CD14-positive monocyte (primary cell): ENCODE measurements around the gene LRIT1. TPM values are rescaled to one million over a fixed set of nuclear protein-coding genes. Genes with fewer than 3 reads are reported as not detected.

Source experiments
- DNase-seq, 3 donors: peaks; one replicate each; pipeline ENCODE4 v3.0.0-alpha.2; 2011 to 2022
- H2AFZ ChIP-seq: 2 replicates; pipeline ENCODE4 v1.6.0; 2012; ENCODE audit warnings: mild to moderate bottlenecking, low read depth, low read length, inconsistent platforms; ENCODE audit not compliant: insufficient read depth, poor library complexity, severe bottlenecking
- H3K27ac ChIP-seq, 2 donors: 1 replicate in 1 of 2; 2 replicates in 1 of 2; pipeline ENCODE4 v1.5.1; 2012 to 2013; ENCODE audit warnings: low read length in 2 of 2, control low read depth in 1 of 2, inconsistent platforms in 1 of 2, low read depth in 1 of 2, mild to moderate bottlenecking in 1 of 2
- H3K27me3 ChIP-seq, 2 donors: one replicate each; pipeline versions ENCODE4 v1.6.0 to v1.6.1; 2011 to 2013; ENCODE audit warnings: low read length in 2 of 2; ENCODE audit not compliant: control insufficient read depth in 2 of 2, insufficient read depth in 2 of 2
- H3K36me3 ChIP-seq, 2 donors: replicated peaks in 1 of 2; 1 replicate in 1 of 2; 2 replicates in 1 of 2; pipeline versions ENCODE4 v1.5.1 to v1.6.1; 2012 to 2013; ENCODE audit warnings: low read length in 2 of 2, control low read depth in 1 of 2, inconsistent platforms in 1 of 2, mild to moderate bottlenecking in 1 of 2; ENCODE audit not compliant: insufficient read depth in 2 of 2, control insufficient read depth in 1 of 2
- H3K4me1 ChIP-seq, 2 donors: 1 replicate in 1 of 2; 2 replicates in 1 of 2; pipeline versions ENCODE4 v1.5.1 to v1.6.1; 2012 to 2013; ENCODE audit warnings: low read length in 2 of 2, control low read depth in 1 of 2, inconsistent platforms in 1 of 2, mild to moderate bottlenecking in 1 of 2, moderate library complexity in 1 of 2; ENCODE audit not compliant: insufficient read depth in 2 of 2, control insufficient read depth in 1 of 2
- H3K4me2 ChIP-seq: replicated peaks from 2 replicates; pipeline ENCODE3; 2012; ENCODE audit warnings: low read length, moderate library complexity, mild to moderate bottlenecking; ENCODE audit not compliant: poor library complexity, severe bottlenecking; ENCODE audit errors: extremely low read depth
- H3K4me3 ChIP-seq, 3 experiments: fragments of 200-600 bp in 1 of 3; sonication (generic) in 1 of 3; replicated peaks in 1 of 3; 1 replicate in 2 of 3; 2 replicates in 1 of 3; pipeline ENCODE4 v1.5.1; 2011 to 2013; ENCODE audit warnings: low read length in 3 of 3, mild to moderate bottlenecking in 3 of 3, control low read depth in 2 of 3, low read depth in 2 of 3, inconsistent platforms in 1 of 3, moderate library complexity in 1 of 3
- H3K79me2 ChIP-seq: 2 replicates; pipeline ENCODE4 v1.6.0; 2012; ENCODE audit warnings: mild to moderate bottlenecking, control low read depth, inconsistent platforms, low read length, moderate library complexity; ENCODE audit not compliant: insufficient read depth
- H3K9ac ChIP-seq: 2 replicates; pipeline ENCODE4 v1.6.0; 2017; ENCODE audit warnings: low read length, mild to moderate bottlenecking; ENCODE audit not compliant: insufficient read depth, poor library complexity, severe bottlenecking
- H3K9me3 ChIP-seq, 2 donors: replicated peaks in 1 of 2; 1 replicate in 1 of 2; 2 replicates in 1 of 2; pipeline versions ENCODE4 v1.5.1 to v1.6.1; 2012 to 2013; ENCODE audit warnings: low read length in 2 of 2, control low read depth in 1 of 2; ENCODE audit not compliant: control insufficient read depth in 1 of 2, insufficient read depth in 1 of 2
- H4K20me1 ChIP-seq: 2 replicates; pipeline ENCODE4 v1.6.0; 2012; ENCODE audit warnings: mild to moderate bottlenecking, low read length, control low read depth, moderate library complexity; ENCODE audit not compliant: insufficient read depth
- H3K27ac Mint-ChIP-seq, 7 donors: one replicate each; pipeline ENCODE4 v1.8.0; 2020; ENCODE audit warnings: mild to moderate bottlenecking in 7 of 7, mixed read lengths in 7 of 7, moderate library complexity in 6 of 7, inconsistent platforms in 2 of 7
- H3K27me3 Mint-ChIP-seq, 3 donors: one replicate each; pipeline ENCODE4 v1.8.0; 2021 to 2022; ENCODE audit warnings: low read depth in 3 of 3, mild to moderate bottlenecking in 3 of 3, mixed read lengths in 3 of 3, moderate library complexity in 3 of 3, inconsistent platforms in 1 of 3
- H3K36me3 Mint-ChIP-seq, 2 donors: one replicate each; pipeline ENCODE4 v1.8.0; 2020; ENCODE audit warnings: mixed read lengths in 2 of 2, inconsistent platforms in 1 of 2, mild to moderate bottlenecking in 1 of 2
- H3K4me1 Mint-ChIP-seq: one replicate; pipeline ENCODE4 v1.8.0; 2020; ENCODE audit warnings: mild to moderate bottlenecking, mixed read lengths
- H3K4me3 Mint-ChIP-seq, 2 donors: one replicate each; pipeline ENCODE4 v1.8.0; 2020; ENCODE audit warnings: mild to moderate bottlenecking in 2 of 2, mixed read lengths in 2 of 2, moderate library complexity in 1 of 2
- H3K9me3 Mint-ChIP-seq, 7 donors: one replicate each; pipeline ENCODE4 v1.8.0; 2020 to 2022; ENCODE audit warnings: mixed read lengths in 7 of 7, mild to moderate bottlenecking in 6 of 7, moderate library complexity in 6 of 7, inconsistent platforms in 2 of 7
- CTCF ChIP-seq: fragments of 200-600 bp; IDR thresholded peaks from one replicate; pipeline ENCODE4 v1.8.0; 2022; ENCODE audit warnings: antibody characterized with exemption, mild to moderate bottlenecking
- WGBS: methylation state at CpG from one replicate; pipeline ENCODE4 v1.1.5; 2013; ENCODE audit warnings: missing lambda C conversion rate; ENCODE audit not compliant: insufficient coverage; 5-methylcytosine and 5-hydroxymethylcytosine counted together
- intact Hi-C, 2 donors: fragments of 100-400 bp; cut with micrococcal nuclease; formaldehyde crosslinking; loops; one replicate each; pipeline versions ENCODE4 v1.15.0 to v1.15.1; 2023
- polyA minus RNA-seq: library from RNA; depleted of rRNA, polyadenylated mRNA; stranded (reverse); fragments of >200 nt; gene quantifications from 2 replicates; pipeline ENCODE4 v1.2.3, GENCODE V29; 2012
- polyA plus RNA-seq, 3 donors: library from polyadenylated mRNA; depleted of rRNA in 1 of 3; unstranded in 2 of 3; stranded (reverse) in 1 of 3; fragments of 300-500 nt in 2 of 3; fragments of >200 nt in 1 of 3; fragmentation: Illumina TruSeq in 2 of 3; gene quantifications; 1 replicate in 2 of 3; 2 replicates in 1 of 3; pipeline ENCODE4 v1.2.3, GENCODE V29; 2012 to 2021
- total RNA-seq, 12 experiments: library from RNA in 1 of 12; stranded (reverse) in 1 of 12; fragments of 120-200 nt in 1 of 12; gene quantifications; one replicate each; pipeline ENCODE4 v1.2.4 and lab custom pipeline; 2013 to 2026; ENCODE audit warnings: mixed read lengths in 6 of 12, inconsistent platforms in 1 of 12

LRIT1 gene
- not detected for total RNA-seq (2013)
- polyA plus RNA-seq (not detected), polyA minus RNA-seq (not detected in 2 replicates), total RNA-seq (lab: John Stamatoyannopoulos, UW) (0 to 0.75 (median 0) reads per million in 11 experiments)

GRCh38 chr10:84241185-84241790 lies at the start of gene LRIT1:
TSS of gene LRIT1 (minus strand) at chr10:84241546. CDS start at chr10:84241439, 107 bp downstream.
- Histone ChIP-seq H3K27me3 (no peaks in the 10 kb centered on the region), H3K36me3 (no peaks in the 10 kb centered on the region), H3K79me2 (no peaks in the 10 kb centered on the region), H3K9me3 (no peaks in the 10 kb centered on the region), H2AFZ (no peak within 1 kb of the TSS), H3K4me1 (no peaks in the 10 kb centered on the region), H3K4me3 (no peak within 1 kb of the TSS), H4K20me1 (no peaks in the 10 kb centered on the region), H3K27ac (no peak within 1 kb of the TSS), H3K4me2 (no peak within 1 kb of the TSS), H3K9ac (no peak within 1 kb of the TSS)
- H3K9me3 Mint-ChIP-seq, result peaks cover 0 to 8% (median 2%) of the 10 kb centered on the region in 7 donors
- peaks cover 7 to 14% (median 7%) of the 10 kb centered on the region in 3 donors for H3K27me3 Mint-ChIP-seq
- no peak within 1 kb of the TSS for H3K27ac Mint-ChIP-seq
- H3K4me3 Mint-ChIP-seq, result no peak within 1 kb of the TSS
- no peaks in the 10 kb centered on the region for H3K36me3 Mint-ChIP-seq
- intact Hi-C loops, result no loop called here
- TF ChIP-seq CTCF, result no peak
- no peak for DNase-seq
- WGBS, result 96% methylated on average over 7 of the region's 13 CpGs
- no peaks in the 10 kb centered on the region for H3K4me1 Mint-ChIP-seq

- no peaks in the 10 kb centered on the region for H3K4me1 ChIP-seq
- H3K4me3 Mint-ChIP-seq, result no peak overlapping the region
- no peak overlapping the region for H3K27ac ChIP-seq
- H3K9me3 Mint-ChIP-seq, result no peaks in the 10 kb centered on the region
- peaks cover 6 to 8% (median 8%) of the 10 kb centered on the region in 3 donors for H3K27me3 Mint-ChIP-seq
- no peaks in the 10 kb centered on the region for H3K9me3 ChIP-seq
- no peak for TF ChIP-seq CTCF
- H3K36me3 Mint-ChIP-seq, result no peaks in the 10 kb centered on the region
- no peaks in the 10 kb centered on the region for H3K79me2 ChIP-seq
- WGBS, result 100% methylated on average over 1 of the region's 3 CpGs
- H3K4me3 ChIP-seq, result no peak overlapping the region
- H3K4me2 ChIP-seq, result no peak overlapping the region
- H3K27ac Mint-ChIP-seq, result no peak overlapping the region
- no peaks in the 10 kb centered on the region for H3K4me1 Mint-ChIP-seq
- intact Hi-C loops, result no loop called here
- H3K36me3 ChIP-seq, result no peaks in the 10 kb centered on the region
- DNase-seq, result no peak
- no peaks in the 10 kb centered on the region for H4K20me1 ChIP-seq
- H3K27me3 ChIP-seq, result no peaks in the 10 kb centered on the region
- no peak overlapping the region for H3K9ac ChIP-seq
- H2AFZ ChIP-seq, result no peak overlapping the region
Measured at GRCh38 chr10:84290235-84290634, 48.9 kb upstream of the LRIT1 start.
